ENCODE measurements around the gene HEBP1.

The HEBP1 gene

GRCh38 chr12:12938541-12938940, 61.5 kb downstream of the HEBP1 start:
- DNase-seq (ENCODE audit: extremely low read depth, insufficient read length) = no peak
- Histone ChIP-seq H3K4me3 (replicated peaks; ENCODE audit: low read depth, low read length) (no peak overlapping the region), H3K36me3 (ENCODE audit: control insufficient read depth, insufficient read depth, low read length) (no peaks in the 10 kb centered on the region), H3K27me3 (replicated peaks; ENCODE audit: control insufficient read depth, insufficient read depth, low read length) (no peaks in the 10 kb centered on the region)
- TF ChIP-seq, protein P1, sequence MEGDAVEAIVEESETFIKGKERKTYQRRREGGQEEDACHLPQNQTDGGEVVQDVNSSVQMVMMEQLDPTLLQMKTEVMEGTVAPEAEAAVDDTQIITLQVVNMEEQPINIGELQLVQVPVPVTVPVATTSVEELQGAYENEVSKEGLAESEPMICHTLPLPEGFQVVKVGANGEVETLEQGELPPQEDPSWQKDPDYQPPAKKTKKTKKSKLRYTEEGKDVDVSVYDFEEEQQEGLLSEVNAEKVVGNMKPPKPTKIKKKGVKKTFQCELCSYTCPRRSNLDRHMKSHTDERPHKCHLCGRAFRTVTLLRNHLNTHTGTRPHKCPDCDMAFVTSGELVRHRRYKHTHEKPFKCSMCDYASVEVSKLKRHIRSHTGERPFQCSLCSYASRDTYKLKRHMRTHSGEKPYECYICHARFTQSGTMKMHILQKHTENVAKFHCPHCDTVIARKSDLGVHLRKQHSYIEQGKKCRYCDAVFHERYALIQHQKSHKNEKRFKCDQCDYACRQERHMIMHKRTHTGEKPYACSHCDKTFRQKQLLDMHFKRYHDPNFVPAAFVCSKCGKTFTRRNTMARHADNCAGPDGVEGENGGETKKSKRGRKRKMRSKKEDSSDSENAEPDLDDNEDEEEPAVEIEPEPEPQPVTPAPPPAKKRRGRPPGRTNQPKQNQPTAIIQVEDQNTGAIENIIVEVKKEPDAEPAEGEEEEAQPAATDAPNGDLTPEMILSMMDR (IDR thresholded peaks at IDR 0.05; ENCODE audit: insufficient read depth, low read length, poor library complexity, severe bottlenecking) = no peak

GRCh38 chr12:12936983-12937491, 63.0 kb downstream of the HEBP1 start:
- Histone ChIP-seq H3K27me3 (replicated peaks; ENCODE audit: control insufficient read depth, insufficient read depth, low read length) (no peaks in the 10 kb centered on the region), H3K36me3 (ENCODE audit: control insufficient read depth, insufficient read depth, low read length) (no peaks in the 10 kb centered on the region), H3K4me3 (replicated peaks; ENCODE audit: low read depth, low read length) (no peak overlapping the region)
- TF ChIP-seq, protein P1 (IDR thresholded peaks at IDR 0.05; ENCODE audit: insufficient read depth, low read length, poor library complexity, severe bottlenecking) = no peak
- no peak for DNase-seq (ENCODE audit: extremely low read depth, insufficient read length)

GRCh38 chr12:12934556-12934955, 65.5 kb downstream of the HEBP1 start:
- TF ChIP-seq, protein P1 (IDR thresholded peaks at IDR 0.05; ENCODE audit: insufficient read depth, low read length, poor library complexity, severe bottlenecking) = no peak
- no peak for DNase-seq (ENCODE audit: extremely low read depth, insufficient read length)

GRCh38 chr12:12933742-12934141, 66.3 kb downstream of the HEBP1 start:
- DNase-seq (ENCODE audit: extremely low read depth, insufficient read length) = no peak
- Histone ChIP-seq H3K36me3 (ENCODE audit: control insufficient read depth, insufficient read depth, low read length) (no peaks in the 10 kb centered on the region), H3K27me3 (replicated peaks; ENCODE audit: control insufficient read depth, insufficient read depth, low read length) (no peaks in the 10 kb centered on the region), H3K4me3 (replicated peaks; ENCODE audit: low read depth, low read length) (no peak overlapping the region)
- TF ChIP-seq, protein P1 (IDR thresholded peaks at IDR 0.05; ENCODE audit: insufficient read depth, low read length, poor library complexity, severe bottlenecking) = no peak

More at GRCh38 chr12:12934556-12934955, 65.5 kb downstream of the HEBP1 start:
- Histone ChIP-seq H3K4me3 (replicated peaks; ENCODE audit: low read depth, low read length) (no peak overlapping the region), H3K27me3 (replicated peaks; ENCODE audit: control insufficient read depth, insufficient read depth, low read length) (no peaks in the 10 kb centered on the region), H3K36me3 (ENCODE audit: control insufficient read depth, insufficient read depth, low read length) (no peaks in the 10 kb centered on the region)

DNA sequence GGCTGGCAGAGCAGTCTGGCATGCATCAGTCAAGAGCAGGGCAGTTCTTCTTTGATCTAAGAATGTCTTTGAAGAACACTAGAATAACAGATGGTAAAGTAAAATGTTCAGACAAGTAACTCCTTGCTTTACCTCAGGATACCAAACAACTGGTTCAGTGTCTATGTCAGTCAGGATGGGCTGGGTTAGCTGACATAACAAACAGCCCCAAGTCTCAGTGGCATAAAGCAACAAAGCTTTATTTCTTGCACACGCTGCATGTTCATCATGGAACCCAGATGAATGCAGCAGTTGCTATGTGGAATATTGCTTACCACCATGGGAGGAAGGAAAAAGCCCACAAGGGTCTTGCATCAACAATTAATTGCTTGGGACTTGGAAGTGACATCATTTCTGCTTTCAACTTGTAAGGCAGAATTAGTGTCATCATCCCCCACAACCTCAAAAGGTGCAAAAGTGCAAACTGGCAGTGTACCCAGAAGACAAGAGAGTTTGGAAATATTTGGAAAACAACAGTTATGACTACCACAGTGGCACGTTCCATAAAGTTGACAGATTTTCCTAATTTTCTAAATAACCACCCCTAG, 69.3 kb downstream of the HEBP1 start:
- H3K36me3 ChIP-seq (ENCODE audit: control insufficient read depth, insufficient read depth, low read length) = no peaks in the 10 kb centered on the region
- no peaks in the 10 kb centered on the region for H3K27me3 ChIP-seq (replicated peaks; ENCODE audit: control insufficient read depth, insufficient read depth, low read length)
- DNase-seq (ENCODE audit: extremely low read depth, insufficient read length) = no peak
- H3K4me3 ChIP-seq (replicated peaks; ENCODE audit: low read depth, low read length) = no peak overlapping the region
- TF ChIP-seq, protein P1 (IDR thresholded peaks at IDR 0.05; ENCODE audit: insufficient read depth, low read length, poor library complexity, severe bottlenecking) = no peak

- Histone ChIP-seq H3K27me3 (replicated peaks; ENCODE audit: control insufficient read depth, insufficient read depth, low read length) (no peaks in the 10 kb centered on the region), H3K36me3 (ENCODE audit: control insufficient read depth, insufficient read depth, low read length) (no peaks in the 10 kb centered on the region), H3K4me3 (replicated peaks; ENCODE audit: low read depth, low read length) (no peak overlapping the region)
- TF ChIP-seq, protein P1 (IDR thresholded peaks at IDR 0.05; ENCODE audit: insufficient read depth, low read length, poor library complexity, severe bottlenecking) = no peak
- no peak for DNase-seq (ENCODE audit: extremely low read depth, insufficient read length)
These were observed 70.4 kb downstream of the HEBP1 start for GRCh38 chr12:12929696-12930095.

All from GM06990 (cell line).